Middle frontal gyrus (tissue), 1 donor: ENCODE data around the gene PDPK1.
"Not testable (repeated sequence)": the region's sequence is repeated elsewhere in the genome, so short reads cannot be mapped to it uniquely, and the experiment has no call there.

Source experiments
- DNase-seq: peaks from one replicate; pipeline ENCODE4 v3.0.0-alpha.2; 2015; ENCODE audit warnings: low spot score; ENCODE audit errors: extremely low spot score

The PDPK1 gene

GRCh38 chr16:2523801-2524231 lies 14.0 kb upstream of the PDPK1 start:
- DNase-seq: no peak

GRCh38 chr16:2524339-2524938 lies 13.4 kb upstream of the PDPK1 start:
- DNase-seq: no peak

DNA sequence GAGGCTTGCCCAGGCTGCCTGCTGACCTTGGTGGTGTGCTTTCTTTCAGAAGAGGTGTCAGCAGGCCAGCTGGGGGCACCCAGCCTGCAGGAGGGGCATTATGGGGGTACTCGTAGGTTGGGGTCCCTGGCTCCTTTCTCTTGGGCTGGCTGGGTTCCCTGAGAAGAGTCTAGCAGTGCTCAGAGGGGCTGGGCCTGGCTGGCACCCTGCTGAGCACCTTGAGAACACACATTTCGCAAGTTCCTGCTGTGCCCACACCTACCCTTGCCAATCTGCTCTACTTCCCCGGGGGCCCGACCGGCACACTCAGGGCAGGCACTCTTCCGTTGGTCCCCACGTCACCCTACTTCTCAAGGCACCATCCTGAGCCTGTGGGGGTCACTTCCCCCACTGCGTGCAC lies 11.7 kb upstream of the PDPK1 start:
- DNase-seq: no peak

- DNase-seq: no peak
Measured at GRCh38 chr16:2527071-2527783, 10.6 kb upstream of the PDPK1 start.

GRCh38 chr16:2527784-2528100 lies 10.1 kb upstream of the PDPK1 start:
- DNase-seq: no peak

GRCh38 chr16:2528161-2529060 lies 9.4 kb upstream of the PDPK1 start:
- DNase-seq: no peak

DNA sequence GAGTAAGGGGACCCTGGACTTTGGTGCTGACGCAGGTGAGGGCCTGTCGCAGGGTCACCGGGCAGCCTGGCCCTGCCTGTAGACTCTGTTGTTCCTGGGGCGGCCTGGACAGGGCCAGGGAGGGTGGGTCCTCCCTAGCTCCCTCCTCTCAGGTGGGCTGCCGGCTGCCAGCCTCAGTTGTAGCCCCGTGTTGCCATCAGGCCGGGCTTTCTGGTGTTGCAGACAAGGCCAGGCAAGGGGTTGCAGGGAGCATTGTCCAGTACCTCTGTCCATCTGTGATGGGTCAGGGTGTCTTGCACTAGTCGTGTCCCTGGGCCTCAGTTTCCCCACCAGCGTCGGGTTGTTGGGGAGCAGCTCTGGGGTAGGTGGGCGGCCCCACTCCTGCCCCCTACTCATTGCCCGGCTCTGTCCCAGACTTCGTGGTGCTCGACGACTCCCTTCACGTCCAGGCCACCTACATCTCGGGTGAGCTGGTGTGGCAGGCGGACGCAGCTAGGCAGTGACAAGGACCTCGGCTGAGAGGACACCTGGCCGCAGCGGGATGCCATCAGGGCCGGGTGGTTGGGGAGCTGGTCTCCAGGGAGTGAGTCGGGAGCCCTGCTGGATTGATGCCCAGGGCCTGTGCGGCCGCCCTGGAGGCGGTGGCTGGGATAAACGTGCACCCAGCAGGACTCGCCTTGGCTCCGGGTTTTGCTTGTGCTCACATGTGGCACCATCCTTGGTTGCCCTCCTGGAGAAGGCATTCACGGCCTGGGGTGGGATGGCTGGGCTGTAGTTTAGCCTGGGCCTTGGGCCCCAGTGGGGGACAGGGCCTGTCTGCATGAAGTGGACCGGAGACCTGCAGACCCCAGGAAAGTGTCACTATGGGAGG lies 8.5 kb upstream of the PDPK1 start:
- no peak for DNase-seq

DNA sequence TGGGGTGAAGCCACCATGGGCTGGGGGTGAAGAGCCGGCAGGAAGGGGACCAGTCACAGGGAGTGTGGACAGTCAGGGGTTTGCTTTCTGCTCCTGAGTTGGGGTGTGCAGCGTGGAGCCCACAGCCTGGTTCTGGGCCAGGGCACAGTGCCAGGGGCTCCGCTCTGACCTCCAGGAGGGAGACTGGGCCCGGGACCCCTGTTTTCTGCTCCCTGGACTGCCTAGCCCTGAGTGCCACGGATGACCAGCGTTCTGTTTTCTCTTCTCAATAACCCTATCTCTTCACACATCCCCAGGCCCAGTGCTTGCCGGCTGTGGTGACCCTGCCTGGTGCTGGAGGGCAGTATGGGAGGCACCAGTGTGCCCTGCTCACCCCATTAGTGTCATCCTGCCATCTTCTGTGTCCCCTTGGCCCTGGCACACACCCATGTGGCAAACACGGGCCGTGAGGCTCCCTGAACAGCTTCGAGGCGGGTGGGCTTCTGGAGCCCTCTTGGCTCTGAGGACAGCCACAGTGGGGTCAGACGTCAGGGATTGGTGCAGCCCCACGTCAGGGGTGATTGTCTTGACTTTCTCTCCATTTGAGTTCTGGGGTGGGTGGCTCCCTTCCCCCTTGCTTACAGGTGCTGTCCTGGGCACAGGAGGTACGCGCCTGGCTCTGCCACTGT lies 7.7 kb upstream of the PDPK1 start:
- DNase-seq: no peak

DNA sequence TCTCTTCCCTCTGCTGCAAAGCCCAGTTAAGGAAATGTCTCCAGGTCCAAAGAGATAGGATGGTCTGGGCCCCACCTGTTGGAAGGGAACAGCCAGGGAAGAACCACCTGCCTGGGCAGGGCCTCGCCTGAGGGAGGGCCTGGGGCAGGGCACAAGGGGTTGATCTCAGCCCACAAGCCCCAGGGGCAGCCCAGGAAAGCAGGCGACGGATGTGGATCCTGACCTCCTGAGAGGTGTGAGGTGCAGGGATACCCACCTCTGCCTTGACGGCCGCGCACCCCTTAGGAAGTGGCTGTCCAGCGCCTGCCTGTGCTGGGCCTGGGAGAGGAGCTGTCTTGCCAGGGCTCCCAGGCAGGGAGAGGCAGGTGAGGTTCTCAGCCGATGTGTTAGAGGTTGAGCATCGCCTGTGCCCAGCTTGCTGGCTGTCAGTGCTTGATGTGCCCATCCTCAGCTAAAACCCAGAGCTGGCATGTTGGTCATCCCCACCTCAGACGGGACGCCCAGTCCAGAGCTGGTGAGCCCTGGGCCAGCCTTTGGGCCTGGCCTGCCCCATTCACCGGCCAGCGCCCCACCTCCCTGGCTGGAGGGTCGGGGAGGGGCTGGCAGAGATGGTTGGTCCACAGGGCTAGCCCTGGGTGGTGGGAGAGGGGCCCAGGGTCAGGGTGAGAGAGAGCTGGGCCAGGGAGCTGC lies 7.0 kb upstream of the PDPK1 start:
- no peak for DNase-seq

- no peak for DNase-seq
Measured at GRCh38 chr16:2531371-2531695, 6.5 kb upstream of the PDPK1 start, which contains the start of gene CEMP1. Gene CEMP1, minus strand, starts transcription at chr16:2531408. Its CDS starts 335 bp downstream, at chr16:2531073.

GRCh38 chr16:2531696-2532493 lies 5.9 kb upstream of the PDPK1 start:
- DNase-seq: peak; percentile 95

DNA sequence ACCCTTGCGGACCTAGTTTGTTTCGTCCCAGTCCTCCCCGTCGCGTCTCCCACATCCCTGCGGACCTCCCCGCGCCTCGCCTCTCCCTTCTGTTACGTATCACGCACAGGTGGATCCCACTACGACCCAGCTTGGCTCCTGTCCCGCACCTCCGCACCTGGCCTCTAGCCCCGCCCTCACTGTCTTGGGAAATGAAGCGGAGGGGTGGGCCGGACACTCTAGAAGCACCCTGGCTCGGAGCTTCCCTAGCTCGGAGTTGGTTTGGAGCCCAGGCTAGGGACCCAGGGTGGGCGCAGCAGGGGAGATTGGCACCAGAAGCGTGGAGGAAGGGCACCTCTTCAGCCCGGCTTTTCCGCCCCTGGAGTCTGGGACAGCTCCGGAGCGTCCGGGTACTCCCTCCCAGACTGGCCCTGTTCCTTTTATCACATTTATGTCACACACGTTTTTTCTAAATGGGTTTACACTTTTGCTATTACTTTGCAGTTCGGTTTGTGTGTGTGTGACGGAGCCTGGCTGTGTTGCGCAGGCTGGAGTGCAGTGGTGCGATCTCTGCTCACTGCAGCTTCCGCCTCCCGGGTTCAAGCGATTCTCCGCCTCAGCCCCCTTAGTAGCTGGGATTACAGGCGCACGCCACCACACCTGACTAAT lies 5.2 kb upstream of the PDPK1 start:
- DNase-seq: no peak

DNA sequence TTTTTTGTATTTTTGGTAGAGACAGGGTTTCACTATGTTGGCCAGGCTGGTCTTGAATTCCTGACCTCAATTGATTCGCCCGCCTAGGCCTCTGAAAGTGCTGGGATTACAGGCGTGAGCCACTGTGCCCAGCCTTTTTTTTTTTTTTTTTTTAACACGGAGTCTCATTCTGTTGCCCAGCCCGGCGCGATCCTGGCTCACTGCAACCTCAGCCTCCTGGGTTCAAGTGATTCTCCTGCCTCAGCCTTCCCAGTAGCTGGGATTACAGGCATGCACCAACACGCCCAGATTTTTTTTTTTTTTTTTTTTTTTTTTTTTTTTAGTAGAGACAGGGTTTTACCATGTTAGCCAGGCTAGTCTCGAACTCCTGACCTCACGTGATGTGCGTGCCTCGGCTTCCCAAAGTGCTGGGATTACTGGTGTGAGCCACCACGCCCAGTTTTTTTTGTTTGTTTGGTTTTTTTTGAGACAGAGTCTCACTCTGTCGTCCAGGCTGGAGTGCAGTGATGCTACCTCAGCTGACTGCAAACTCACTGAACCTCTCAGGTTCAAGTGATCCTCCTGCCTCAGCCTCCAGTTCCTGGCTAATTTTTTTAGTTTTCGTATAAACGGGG lies 4.6 kb upstream of the PDPK1 start:
- not testable (repeated sequence) for DNase-seq

GRCh38 chr16:2533912-2534311 lies 3.9 kb upstream of the PDPK1 start:
- DNase-seq: no peak

DNA sequence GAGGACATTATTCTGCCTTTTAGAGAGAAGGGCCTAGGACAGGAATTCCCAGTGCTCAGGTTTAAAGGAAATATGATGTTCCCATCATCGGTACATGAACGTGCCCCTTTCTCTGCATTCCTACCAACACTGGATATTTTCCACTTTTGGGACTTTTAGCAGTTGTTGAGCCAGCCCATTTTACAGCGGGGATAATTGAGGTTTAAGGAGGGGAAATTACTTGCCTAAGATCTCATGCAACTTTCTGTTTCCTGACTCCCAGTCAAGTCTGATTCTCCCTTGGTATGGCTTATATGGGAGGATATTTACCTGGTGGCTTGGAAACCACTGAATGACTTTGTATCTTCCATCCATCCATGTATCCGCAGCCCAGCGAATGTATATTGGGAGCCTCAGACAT lies 3.5 kb upstream of the PDPK1 start:
- not testable (repeated sequence) for DNase-seq

DNA sequence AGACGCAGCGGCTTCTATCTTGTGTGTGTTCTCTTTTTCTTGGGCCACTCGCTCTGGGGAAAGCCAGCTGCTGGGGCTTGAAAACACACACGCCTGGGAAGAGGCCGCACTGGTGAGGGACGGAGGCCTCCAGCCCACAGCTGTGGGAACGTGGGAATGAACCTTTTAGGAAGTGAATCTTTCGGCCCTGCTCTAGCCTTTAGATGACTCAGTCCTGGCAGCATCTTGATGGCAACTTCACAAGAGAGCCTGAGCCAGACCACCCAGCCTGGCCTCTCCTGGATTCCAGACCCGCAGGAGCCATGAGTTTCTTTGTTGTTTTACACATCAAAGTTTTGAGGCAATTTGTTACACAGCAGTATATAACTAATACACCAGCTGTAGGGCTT lies 2.2 kb upstream of the PDPK1 start:
- no peak for DNase-seq

DNA sequence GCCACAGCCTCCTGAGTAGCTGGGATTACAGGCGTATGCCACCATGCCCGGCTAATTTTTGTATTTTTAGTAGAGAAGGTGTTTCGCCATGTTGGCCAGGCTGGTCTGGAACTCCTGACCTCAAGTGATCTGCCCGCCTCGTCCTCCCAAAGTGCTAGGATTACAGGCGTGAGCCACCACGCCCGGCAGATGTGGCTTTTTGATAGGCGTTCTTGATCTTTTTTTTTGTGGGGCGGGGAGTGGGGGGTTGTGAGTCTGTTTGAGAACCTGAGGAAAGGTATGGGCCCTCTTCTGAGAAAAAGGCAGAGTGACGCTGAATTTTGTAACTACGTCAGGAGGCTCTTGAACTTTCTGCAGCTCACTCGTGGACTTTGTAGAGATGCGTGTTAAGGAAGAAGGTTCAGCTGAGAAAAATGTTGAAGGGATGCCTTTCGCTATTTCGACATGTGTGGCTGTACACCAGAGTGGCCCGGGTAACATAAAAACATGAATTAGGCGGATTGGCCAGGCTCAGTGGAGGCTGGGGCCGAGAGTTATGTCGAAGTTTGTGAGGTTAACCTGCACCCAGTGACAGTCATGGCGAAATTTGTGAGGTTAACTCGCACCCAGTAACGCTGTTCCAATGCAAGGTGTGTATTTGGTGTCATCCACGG lies 1.5 kb downstream of the PDPK1 start:
- not testable (repeated sequence) for DNase-seq

DNA sequence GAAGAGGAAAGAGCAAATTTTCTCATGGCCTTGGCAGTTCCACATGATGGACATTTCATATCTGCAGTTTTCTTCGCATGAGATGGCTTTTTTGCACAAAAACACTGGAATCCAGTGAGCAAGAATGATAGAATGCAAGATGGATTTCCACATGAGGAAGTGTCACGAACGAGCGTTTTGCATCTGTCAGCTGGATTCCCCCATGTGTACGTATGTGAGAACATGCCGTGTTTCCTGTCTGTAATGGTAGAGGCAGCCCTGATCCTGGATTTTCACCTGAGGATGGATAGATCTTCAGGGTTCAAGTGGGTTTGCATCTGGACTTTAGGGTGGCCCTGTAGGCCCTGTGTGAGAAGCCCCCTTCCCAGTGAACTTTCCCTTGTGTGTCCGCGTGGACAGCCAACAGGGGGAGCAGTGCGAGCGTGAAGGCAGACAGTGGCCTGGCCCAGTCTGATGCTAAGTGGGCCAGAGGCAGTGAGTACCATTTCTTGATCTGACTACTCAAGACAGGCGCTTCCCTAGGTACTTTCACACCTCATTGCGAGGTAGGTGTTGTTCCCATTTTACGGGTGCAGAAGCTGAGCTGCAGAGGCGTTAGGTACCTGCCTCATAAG lies 2.1 kb downstream of the PDPK1 start:
- not testable (repeated sequence) for DNase-seq
